GM23338 (cell line): ENCODE data around the gene TOR1B. TPM values are rescaled to one million over a fixed set of nuclear protein-coding genes. Genes with fewer than 3 reads are reported as not detected.

Experiments
- ATAC-seq: fragments of 200-7000 bp; cut with Tn5 transposase; 3 replicates; pipeline ENCODE4 v1.9.1; 2020
- DNase-seq: peaks from one replicate; pipeline ENCODE4 v3.0.0-alpha.2; 2015; ENCODE audit warnings: low spot score
- H2AFZ ChIP-seq: fragments of 200-600 bp; sonication (generic); 2 replicates; pipeline ENCODE4 v1.8.0; 2016; ENCODE audit warnings: antibody characterized with exemption, mild to moderate bottlenecking, moderate library complexity
- H3F3A ChIP-seq: fragments of 200-600 bp; sonication (generic); replicated peaks from 2 replicates; pipeline ENCODE4 v1.8.0; 2017; ENCODE audit warnings: antibody characterized with exemption, mixed run types, low read depth
- H3K27ac ChIP-seq: fragments of 200-600 bp; sonication (generic); 2 replicates; pipeline ENCODE4 v1.6.1; 2016; ENCODE audit warnings: low read depth
- H3K27me3 ChIP-seq: fragments of 200-600 bp; sonication (generic); 2 replicates; pipeline ENCODE4 v1.8.0; 2016; ENCODE audit warnings: mild to moderate bottlenecking, mixed run types, moderate library complexity; ENCODE audit not compliant: insufficient read depth
- H3K36me3 ChIP-seq: fragments of 200-600 bp; sonication (generic); 2 replicates; pipeline ENCODE4 v1.8.0; 2016; ENCODE audit warnings: mild to moderate bottlenecking; ENCODE audit not compliant: insufficient read depth
- H3K4me1 ChIP-seq: fragments of 200-600 bp; sonication (generic); 2 replicates; pipeline ENCODE4 v1.8.0; 2016; ENCODE audit warnings: mild to moderate bottlenecking, moderate library complexity; ENCODE audit not compliant: insufficient read depth
- H3K4me2 ChIP-seq: fragments of 200-600 bp; sonication (generic); 2 replicates; pipeline ENCODE4 v1.7.1; 2017; ENCODE audit warnings: mixed run types
- H3K4me3 ChIP-seq: fragments of 200-600 bp; sonication (generic); 2 replicates; pipeline ENCODE4 v1.6.1; 2016; ENCODE audit warnings: mixed run types
- H3K79me2 ChIP-seq: fragments of 200-600 bp; sonication (generic); replicated peaks from 2 replicates; pipeline ENCODE4 v1.8.0; 2017; ENCODE audit warnings: mild to moderate bottlenecking; ENCODE audit not compliant: insufficient read depth
- H3K9me2 ChIP-seq: fragments of 200-600 bp; sonication (generic); 2 replicates; pipeline ENCODE4 v1.8.0; 2017; ENCODE audit not compliant: insufficient read depth
- H4K20me1 ChIP-seq: fragments of 200-600 bp; sonication (generic); replicated peaks from 2 replicates; pipeline ENCODE4 v1.8.0; 2017; ENCODE audit warnings: mild to moderate bottlenecking; ENCODE audit not compliant: insufficient read depth
- H3K27ac Mint-ChIP-seq: 2 replicates; pipeline ENCODE4 v1.8.0; 2020; ENCODE audit warnings: inconsistent platforms, mild to moderate bottlenecking, moderate library complexity, mixed read lengths
- H3K27me3 Mint-ChIP-seq: 3 replicates; pipeline ENCODE4 v1.8.0; 2022; ENCODE audit warnings: low read depth, mild to moderate bottlenecking, moderate library complexity, mixed read lengths, inconsistent platforms; ENCODE audit not compliant: insufficient read depth, poor library complexity
- H3K36me3 Mint-ChIP-seq: 3 replicates; pipeline ENCODE4 v1.8.0; 2021; ENCODE audit warnings: low read depth, mild to moderate bottlenecking, inconsistent platforms, moderate library complexity, mixed read lengths
- H3K4me1 Mint-ChIP-seq: 3 replicates; pipeline ENCODE4 v1.8.0; 2020; ENCODE audit warnings: mild to moderate bottlenecking, inconsistent platforms, mixed read lengths
- H3K4me3 Mint-ChIP-seq: 3 replicates; pipeline ENCODE4 v1.8.0; 2021; ENCODE audit warnings: moderate library complexity, mild to moderate bottlenecking, inconsistent platforms, mixed read lengths
- H3K9me3 Mint-ChIP-seq: 3 replicates; pipeline ENCODE4 v1.8.0; 2020; ENCODE audit warnings: moderate library complexity, mild to moderate bottlenecking, inconsistent platforms, mixed read lengths
- CREB1 ChIP-seq: fragments of 250-450 bp; sonication (Bioruptor Pico); IDR thresholded peaks from 2 replicates; pipeline ENCODE4 v1.5.0; 2020; ENCODE audit warnings: low read depth, mild to moderate bottlenecking, moderate library complexity
- CTCF ChIP-seq, 2 experiments: fragments of 200-600 bp in 1 of 2; sonication (generic) in 1 of 2; conservative IDR thresholded peaks; 2 replicates each; pipeline versions ENCODE4 v1.5.1 to v1.6.1; 2016 to 2017; ENCODE audit warnings: antibody characterized with exemption in 2 of 2, low read depth in 2 of 2, mild to moderate bottlenecking in 2 of 2, moderate library complexity in 1 of 2
- ETS1 ChIP-seq: IDR thresholded peaks from 2 replicates; pipeline ENCODE4 v1.6.1; 2016; ENCODE audit warnings: antibody characterized with exemption
- EZH2 ChIP-seq: fragments of 200-600 bp; sonication (generic); IDR thresholded peaks from one replicate; pipeline ENCODE4 v1.8.0; 2017; ENCODE audit warnings: antibody characterized with exemption, mild to moderate bottlenecking, low read depth; ENCODE audit not compliant: unreplicated experiment
- EZH2phosphoT487 ChIP-seq: fragments of 200-600 bp; sonication (generic); IDR thresholded peaks from one replicate; pipeline ENCODE4 v1.8.1; 2018; ENCODE audit warnings: antibody characterized with exemption; ENCODE audit not compliant: unreplicated experiment
- JUNB ChIP-seq: IDR thresholded peaks from one replicate; pipeline ENCODE4 v1.6.1; 2016; ENCODE audit warnings: antibody characterized with exemption; ENCODE audit not compliant: unreplicated experiment
- NANOG ChIP-seq: IDR thresholded peaks from 2 replicates; pipeline ENCODE4 v1.6.1; 2016; ENCODE audit warnings: antibody characterized with exemption, borderline replicate concordance
- POLR2AphosphoS5 ChIP-seq: IDR thresholded peaks from 2 replicates; pipeline ENCODE4 v1.6.1; 2016; ENCODE audit warnings: antibody characterized with exemption, low read depth
- REST ChIP-seq: IDR thresholded peaks from one replicate; pipeline ENCODE4 v1.6.1; 2018; ENCODE audit warnings: antibody characterized with exemption; ENCODE audit not compliant: unreplicated experiment
- STAT1 ChIP-seq: IDR thresholded peaks from one replicate; pipeline ENCODE4 v1.6.1; 2016; ENCODE audit warnings: antibody characterized with exemption; ENCODE audit not compliant: unreplicated experiment
- ZNF114 ChIP-seq: fragments of 250-450 bp; sonication (Bioruptor Pico); IDR thresholded peaks from 2 replicates; pipeline ENCODE4 v1.5.0; 2020; ENCODE audit warnings: mild to moderate bottlenecking, moderate library complexity
- ZNF331 ChIP-seq: fragments of 250-450 bp; sonication (Bioruptor Pico); IDR thresholded peaks from 2 replicates; pipeline ENCODE4 v1.5.0; 2020; ENCODE audit warnings: low read depth, mild to moderate bottlenecking, moderate library complexity
- ZNF462 ChIP-seq: fragments of 250-450 bp; sonication (Bioruptor Pico); IDR thresholded peaks from 2 replicates; pipeline ENCODE4 v1.5.0; 2020; ENCODE audit warnings: mild to moderate bottlenecking, moderate library complexity
- polyA plus RNA-seq: library from polyadenylated mRNA; unstranded; fragments of >200 nt; fragmentation: Nextera tagmentation; extraction: Ambion mirVana; gene quantifications from 2 replicates; pipeline ENCODE4 v1.2.1, GENCODE V29; 2016
- total RNA-seq: library from RNA; depleted of rRNA; stranded (reverse); fragments of >200 nt; shearing (Covaris generic); gene quantifications from 2 replicates; pipeline ENCODE4 v1.2.3, GENCODE V29; 2014

Gene TOR1B
- total and polyA plus RNA-seq, 2 experiments from 2014 or later = 10.6 to 42.4 TPM

GRCh38 chr9:129816501-129817435 lies 13.8 kb downstream of the TOR1B start:
- Histone ChIP-seq H3K4me2 (no peak overlapping the region), H3K27ac (no peak overlapping the region), H3K9me2 (no peaks in the 10 kb centered on the region), H3K4me3 (no peak overlapping the region), H3K27me3 (no peaks in the 10 kb centered on the region), H4K20me1 (peaks cover 6% of the 10 kb centered on the region; the same call in 1 of the 2 replicates), H2AFZ (no peak overlapping the region), H3F3A (peaks cover 8% of the 10 kb centered on the region; the same call in 1 of the 2 replicates), H3K4me1 (no peaks in the 10 kb centered on the region), H3K79me2 (peaks cover 9% of the 10 kb centered on the region; the same call in 1 of the 2 replicates), H3K36me3 (peaks cover 22% of the 10 kb centered on the region; the same call in 1 of the 2 replicates)
- no peak overlapping the region; the same call in 2 of the 3 replicates for H3K4me3 Mint-ChIP-seq
- no peaks in the 10 kb centered on the region for H3K9me3 Mint-ChIP-seq
- ATAC-seq = no peak
- DNase-seq = no peak
- TF ChIP-seq ZNF462 (CRISPR knock-in tag) (no peak), EZH2 (no peak), CREB1 (CRISPR knock-in tag) (no peak), NANOG (no peak), POLR2AphosphoS5 (no peak), STAT1 (no peak), CTCF (conservative IDR thresholded peaks at IDR 0.05; ENCODE audit: low read depth in 2 of 2) (no peak), ZNF331 (CRISPR knock-in tag) (no peak), REST (no peak), ETS1 (no peak), ZNF114 (CRISPR knock-in tag) (no peak), EZH2phosphoT487 (no peak), JUNB (no peak)
- H3K27ac Mint-ChIP-seq = no peak overlapping the region
- H3K36me3 Mint-ChIP-seq = peaks cover 67% of the 10 kb centered on the region
- peaks cover 12% of the 10 kb centered on the region for H3K27me3 Mint-ChIP-seq
- no peaks in the 10 kb centered on the region for H3K4me1 Mint-ChIP-seq
